Eye (tissue), 1 donor: ENCODE results near the gene SLC9A6.
"Not testable (repeated sequence)": the region's sequence is repeated elsewhere in the genome, so short reads cannot be mapped to it uniquely, and the experiment has no call there.

Experiments used
- DNase-seq: peaks from one replicate; pipeline ENCODE4 v3.0.0-alpha.2; 2015

Gene SLC9A6

DNA sequence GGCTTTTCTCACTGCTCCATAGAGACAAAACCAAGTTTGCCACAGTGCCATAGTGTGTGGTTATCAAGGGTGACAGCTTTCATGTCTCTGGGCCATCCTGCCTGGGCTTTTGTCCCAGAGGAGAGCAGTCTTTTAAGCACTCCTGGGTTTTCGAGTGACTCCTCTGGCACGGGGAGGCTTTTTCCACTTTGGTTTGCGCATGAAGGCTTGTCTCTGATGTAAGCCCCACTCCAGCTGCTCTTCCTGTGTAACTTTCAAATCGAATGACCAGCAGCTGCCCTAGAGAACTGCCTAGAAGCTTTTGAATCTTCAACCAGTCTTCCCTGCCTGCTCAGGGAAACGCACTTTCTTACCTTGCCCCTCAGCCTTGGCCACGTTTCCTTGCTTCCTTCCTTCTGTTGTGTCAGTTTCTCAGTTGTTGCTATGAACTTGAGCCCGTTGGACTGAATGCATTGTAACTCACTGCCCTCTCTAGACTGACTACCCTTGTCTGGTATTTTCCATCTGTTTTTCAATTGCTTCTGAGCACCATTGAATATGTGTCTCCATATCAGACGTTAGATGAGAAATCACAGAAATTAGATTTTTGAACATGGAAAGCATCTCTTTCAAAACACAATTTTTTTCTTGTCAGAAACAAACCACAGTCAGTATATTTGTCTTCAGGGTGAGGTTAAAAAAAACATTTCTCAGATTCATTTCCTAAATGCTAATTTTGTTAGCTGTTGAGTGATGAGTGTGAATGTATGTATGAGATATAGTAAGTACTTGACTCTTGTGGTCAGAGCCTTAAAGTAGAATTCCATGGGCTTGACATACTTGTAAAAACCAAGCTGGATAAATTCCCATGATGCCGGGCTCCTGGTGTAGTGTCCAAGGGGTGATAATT is 45.3 kb downstream of the SLC9A6 start:
- DNase-seq: no peak

DNA sequence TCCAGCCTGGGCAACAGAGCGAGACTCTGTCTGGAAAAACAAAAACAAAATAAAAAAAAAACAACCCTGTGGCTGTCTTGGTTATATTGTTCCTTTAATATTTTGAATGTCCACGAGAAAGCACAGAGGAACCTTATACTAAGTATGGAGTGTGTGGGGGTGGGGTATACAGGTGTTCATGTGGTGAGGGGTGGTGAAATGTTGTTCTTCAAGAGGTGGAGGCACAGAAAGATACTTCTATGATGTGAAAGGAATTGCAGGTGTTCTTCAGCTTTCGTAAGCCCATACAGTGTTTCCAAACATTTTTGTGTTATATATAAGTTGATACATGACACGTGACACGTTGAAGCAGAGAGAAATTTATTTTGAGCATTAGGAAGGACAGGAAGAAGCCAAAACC is 46.4 kb downstream of the SLC9A6 start:
- DNase-seq: no peak

DNA sequence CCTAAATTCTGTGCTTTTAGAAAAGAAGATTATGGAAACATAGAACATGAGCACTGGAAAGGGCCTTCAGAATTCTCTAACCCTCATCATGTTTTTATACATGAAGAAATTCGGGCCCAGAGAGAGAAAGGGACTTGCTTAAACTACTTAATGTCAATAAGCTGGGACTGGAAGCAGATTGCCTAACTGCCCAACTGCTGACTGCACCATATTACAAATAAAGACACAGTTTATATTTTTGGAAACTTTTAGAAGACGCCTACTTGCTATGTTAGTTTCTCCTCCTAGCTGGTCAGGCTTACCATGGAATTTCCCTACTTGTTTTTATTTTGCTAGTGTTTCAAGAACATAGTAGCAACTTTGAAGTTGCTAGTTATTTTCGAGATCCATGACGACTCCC is 47.1 kb downstream of the SLC9A6 start:
- DNase-seq: no peak

DNA sequence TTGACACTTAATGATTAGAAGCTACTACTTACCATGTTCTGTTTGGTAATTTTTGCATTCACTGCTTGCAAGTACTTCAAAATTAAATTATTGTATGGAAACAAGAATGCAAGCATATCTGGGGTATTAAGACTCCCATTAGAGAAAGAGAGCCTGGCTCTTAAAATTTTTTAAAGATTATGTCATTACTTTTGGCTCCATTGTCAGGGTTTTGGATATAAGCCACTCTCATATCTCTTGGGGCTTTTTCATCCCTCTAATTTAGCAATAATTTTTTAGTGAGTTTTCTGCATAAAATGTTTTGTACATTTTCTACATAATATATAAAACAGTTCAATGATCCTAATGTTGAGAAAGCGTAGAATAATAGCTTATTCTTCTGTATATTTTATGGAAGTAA is 49.4 kb downstream of the SLC9A6 start:
- no peak for DNase-seq

DNA sequence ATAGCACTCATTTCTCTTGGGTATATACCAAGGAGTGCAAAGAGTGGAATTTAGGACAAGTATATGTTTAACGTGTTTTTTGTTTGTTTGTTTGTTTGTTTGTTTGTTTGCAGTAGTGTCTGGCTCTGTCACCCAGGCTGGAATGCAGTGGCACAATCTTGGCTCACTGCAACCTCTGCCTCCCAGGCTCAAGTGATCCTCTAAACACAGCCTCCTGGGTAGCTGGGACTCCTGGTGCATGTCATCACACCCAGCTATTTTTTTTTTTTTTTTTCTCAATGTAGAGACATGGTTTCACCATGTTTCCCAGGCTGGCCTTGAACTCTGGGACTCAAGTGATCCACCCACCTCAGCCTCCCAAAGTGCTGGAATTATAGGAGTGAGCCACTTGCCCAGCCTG is 50.4 kb downstream of the SLC9A6 start:
- no peak for DNase-seq

DNA sequence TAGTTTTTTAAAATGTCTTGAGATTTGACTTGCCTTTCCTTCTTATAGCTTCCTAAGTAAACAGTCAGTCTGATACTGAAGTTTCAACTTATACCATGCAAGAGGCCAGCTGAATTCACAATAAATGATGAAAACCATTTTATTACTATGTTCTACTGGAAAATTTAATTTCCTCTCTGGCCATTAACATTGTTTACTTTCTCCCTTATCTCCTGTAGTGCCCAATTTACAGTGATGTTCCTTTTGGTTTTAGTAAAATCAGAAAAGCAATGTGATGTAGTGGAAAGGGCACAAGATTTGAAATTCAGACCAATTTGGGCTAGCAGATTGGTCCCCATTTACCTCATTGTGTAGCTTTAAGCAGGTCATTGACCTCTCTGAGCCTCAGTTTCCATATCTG is 54.2 kb downstream of the SLC9A6 start:
- no peak for DNase-seq

DNA sequence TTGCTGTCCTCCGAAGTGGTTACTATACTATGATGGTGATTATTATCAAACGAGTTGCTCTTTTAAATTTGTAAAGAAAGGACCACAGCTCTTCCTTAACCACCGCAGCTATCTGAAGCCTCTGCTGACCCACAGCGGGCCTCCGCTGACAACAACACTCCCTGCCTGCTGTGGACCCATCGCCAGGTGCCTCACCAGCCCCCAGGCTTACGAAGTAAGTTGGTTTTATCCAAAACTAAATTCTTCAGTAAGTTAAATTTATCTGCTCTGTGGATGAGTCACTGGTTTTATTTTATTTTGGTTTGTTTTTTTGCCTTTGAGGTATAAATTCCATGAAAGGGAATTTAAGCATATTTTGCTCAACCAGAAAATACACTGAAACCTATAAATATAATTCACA is 54.7 kb downstream of the SLC9A6 start:
- no peak for DNase-seq

DNA sequence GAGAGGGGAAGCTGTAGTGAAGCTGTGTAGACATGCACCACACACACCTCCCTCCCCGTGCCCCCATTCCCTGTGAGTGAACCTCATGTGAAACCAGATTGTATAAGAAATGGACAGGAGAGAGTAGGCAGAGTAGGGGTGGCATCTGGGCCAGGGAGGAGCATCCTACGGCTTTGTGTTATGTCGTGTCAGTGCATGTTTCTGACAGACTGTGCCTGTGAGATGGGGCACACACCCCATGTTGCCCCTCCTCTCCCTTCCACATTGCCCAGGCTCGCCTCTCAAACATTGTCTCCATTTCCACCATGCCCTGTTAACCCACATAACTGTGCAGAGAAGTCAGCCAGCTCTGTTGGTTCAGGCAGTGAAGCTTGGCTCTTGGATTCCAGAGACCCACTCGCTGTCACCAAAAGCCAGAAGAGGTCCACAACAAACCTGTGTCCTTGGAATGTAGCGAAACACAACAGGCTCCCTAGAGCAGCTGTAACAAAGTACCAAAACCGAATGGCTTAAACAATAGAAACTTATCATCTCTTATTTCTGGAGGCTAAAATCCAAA is 56.1 kb downstream of the SLC9A6 start:
- no peak for DNase-seq

DNA sequence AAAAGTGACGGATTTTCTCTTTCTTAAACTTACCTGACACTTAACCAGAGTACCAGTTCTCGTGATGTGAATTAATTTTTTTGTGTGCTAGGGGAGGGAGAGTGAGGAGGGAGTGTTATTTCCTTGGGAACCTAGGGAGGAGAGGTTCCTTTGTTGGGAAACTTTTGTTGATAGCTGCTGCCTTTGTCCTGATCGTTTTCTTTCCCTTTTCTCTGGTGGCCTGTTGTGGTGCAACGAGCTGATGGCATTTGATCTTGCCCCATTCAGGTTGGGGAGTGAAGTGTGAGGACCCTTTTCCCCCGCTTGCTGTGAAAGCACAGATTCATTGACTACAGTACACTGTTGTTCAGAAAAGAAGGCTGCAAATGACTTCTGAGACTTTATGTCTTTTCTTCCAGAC is 59.8 kb downstream of the SLC9A6 start:
- no peak for DNase-seq

DNA sequence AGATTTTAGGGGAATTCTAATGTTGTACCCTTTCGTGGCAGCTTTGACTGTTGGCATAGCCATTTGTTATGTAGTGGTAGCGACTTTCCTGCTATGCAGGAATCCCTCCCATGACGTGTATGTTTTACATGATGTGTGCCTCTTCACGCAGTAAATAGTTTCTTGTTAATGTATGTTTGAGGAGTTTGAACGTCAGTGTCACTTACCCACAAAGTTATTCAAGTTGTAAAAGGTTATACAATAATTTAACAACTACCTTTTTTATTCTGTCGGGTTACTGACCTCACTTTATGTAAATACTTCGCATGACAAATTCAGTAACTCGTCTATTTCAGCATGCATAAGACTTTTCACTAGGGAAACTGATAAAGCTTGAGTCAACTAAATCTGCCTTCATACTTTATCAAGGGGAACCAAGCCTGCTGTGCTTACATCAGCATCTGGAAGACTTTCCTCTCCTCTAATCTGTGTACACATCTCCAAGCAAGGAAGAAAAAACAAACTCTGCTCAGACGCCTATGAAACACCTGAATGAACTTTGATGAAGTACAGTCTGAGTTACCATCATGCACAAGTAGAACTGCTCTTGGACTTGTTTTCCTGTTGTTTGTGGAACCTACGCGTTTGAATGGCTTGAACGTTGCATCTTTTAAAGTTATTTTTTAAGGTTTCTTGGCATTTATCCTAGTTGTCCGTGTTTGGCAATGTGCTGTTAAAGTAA is 61.2 kb downstream of the SLC9A6 start:
- DNase-seq: no peak

DNA sequence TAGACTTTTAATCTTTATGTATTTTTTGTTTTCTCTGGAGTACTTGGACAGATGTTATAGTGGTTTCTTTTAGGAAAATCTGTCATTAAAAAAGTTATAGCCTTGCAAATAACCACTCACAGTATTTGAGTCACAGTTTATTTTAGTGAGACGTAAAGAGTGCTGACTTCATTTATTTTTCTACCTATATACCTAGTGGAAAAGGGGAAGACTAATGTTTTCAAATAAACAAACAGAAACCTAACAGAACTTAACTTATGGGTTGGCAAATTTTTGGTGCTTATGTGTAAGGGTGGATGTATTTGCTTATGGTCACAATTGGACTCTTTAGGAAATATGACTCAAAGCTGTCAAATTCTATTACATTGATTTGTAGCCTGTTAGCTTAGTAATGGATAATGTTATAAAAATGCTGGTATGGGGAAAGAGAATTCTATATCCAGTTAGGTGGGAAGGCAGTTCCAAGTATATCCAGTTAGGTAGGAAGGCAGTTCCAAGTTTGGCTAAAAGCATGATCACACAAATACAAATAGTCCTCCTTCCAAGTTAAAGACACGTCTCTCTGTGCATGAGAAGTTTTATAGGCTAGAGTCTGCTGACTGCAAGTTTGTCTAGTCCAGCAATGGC is 61.9 kb downstream of the SLC9A6 start:
- no peak for DNase-seq

DNA sequence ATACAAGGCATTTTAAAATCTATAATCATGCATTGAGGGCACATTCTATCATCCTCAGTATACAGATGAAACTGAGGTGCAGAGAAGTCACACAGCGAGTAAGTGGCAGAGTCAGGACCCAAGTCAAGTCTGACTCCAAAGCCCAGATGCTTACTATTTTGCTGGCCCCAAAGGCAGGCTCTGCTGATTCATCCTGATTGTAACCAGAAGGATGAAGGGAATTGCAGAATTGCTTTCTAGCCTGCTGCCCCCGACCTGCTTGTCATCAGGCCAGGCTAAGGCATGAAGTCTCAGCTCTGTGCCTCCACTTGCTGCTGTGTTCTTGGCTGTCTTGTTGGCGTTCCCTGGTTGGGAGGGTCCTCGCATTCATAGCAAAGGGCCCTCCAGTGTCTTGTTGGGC is 62.7 kb downstream of the SLC9A6 start:
- DNase-seq: no peak

DNA sequence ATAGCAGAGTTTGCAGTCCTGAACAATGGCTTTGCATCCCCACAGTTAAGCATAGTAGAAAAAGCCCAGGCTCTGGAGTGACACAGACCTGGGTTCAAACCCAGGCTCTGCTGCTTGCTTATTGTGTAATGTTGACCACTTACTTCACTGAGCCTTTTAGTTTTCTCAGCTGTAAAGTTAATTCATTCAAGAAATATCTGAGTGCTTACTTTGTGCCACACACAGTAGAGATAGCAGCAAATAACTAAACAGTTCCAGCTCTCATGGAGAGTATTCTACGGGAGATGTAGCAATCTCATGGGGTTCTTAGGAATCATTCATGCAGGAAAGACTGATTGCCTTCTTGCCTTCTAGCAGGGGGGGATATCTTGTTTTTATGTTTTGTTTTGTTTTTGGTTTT is 63.2 kb downstream of the SLC9A6 start:
- DNase-seq: no peak

DNA sequence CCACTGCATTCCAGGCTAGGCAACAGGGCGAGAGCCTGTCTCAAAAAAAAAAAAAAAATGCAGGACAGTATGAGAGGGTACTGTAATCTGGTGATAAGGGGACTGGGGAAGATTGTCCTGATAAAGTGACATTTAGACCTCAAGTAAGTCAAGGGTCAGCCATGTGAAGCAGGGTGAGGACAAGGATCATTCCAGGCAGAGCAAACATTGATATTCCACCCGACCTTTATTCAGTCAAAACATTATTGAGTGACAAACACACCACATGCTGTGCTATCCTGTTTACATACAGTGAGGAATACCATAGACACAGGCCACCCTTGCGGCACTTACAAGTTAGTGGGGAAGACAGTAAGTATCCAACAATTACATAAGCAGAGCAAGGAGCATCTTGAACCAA is 64.4 kb downstream of the SLC9A6 start:
- DNase-seq: no peak

DNA sequence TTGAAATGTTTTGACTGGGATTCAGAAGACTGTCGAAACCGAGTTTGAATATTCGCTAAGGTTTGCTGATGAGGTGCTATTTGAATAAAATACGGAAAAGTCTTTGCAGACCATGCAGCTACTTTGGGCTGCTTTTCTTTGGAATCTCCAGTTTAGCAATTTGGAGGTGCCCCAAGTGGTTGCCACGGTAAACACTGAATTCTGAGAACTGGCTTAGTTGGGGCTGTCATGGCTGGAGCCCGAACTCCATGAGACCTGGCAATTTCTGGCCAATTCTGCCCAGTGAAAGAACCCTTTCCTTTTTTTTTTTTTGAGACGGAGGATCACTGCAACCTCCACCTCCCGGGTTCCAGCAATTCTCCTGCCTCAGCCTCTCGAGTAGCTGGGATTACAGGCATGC is 65.6 kb downstream of the SLC9A6 start:
- not testable (repeated sequence) for DNase-seq

DNA sequence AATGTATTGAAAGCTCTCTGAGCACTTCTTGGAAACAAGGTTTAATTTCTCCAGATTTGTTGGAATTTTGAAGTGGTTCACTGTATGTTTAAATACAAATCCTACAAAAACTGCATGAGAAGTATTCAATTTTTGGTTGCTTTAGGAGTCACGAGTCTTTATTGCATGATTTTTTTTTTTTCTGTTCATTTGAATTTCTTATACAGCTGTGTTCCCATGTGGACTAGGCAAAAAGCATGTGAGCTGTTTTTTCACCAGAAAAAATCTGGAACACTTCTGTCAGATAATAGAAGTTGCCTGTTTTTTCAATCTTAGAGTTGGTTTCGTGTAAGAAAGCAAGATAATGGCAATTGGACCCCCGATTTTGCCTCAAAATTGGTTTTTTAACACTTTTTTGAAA is 66.4 kb downstream of the SLC9A6 start:
- DNase-seq: no peak

DNA sequence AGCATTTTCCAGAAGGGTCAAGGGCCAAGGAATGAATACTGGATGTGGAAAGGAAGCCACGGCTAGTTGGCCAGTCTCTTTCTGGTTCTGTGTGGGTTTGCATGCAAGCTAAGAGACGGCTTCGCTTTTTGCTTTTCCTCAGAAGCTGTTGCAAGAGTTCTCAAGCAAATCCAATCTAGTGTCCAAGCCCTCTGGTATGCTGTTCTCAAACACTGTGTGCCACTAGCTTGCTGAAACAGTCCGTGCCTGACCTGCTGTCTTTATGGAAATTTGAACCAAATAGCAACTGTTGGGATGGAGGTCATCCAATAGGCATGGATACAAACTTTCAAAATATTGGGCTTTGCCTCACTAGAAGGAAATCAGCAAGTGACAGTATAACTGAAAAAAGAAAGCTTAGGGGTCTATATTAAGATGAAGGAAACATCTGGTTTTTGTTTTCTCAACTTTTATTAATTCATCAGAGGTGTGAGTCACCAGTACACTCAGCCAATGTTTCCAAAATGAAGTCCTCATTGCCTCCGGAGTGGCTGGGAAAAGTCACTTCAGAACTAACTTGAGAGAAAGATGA is 70.5 kb downstream of the SLC9A6 start:
- peak; percentile 26 for DNase-seq

DNA sequence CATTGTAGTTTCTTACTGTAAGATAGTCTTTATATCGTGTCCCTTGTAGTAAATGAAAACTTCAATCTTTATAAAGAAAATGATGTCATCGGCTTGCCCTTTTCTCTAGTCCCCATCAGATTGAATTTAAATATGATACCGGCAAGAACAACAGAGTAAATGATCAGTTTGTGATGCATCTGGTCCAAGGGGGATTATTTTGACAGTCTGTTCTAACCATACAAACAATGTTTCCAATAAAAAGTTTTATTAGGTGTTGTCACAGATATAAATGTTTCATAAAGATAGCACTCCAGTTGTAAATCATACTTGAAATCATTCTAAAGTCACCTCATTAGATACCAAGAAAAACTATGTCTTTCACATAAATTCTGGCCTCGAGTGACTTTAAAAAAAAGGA is 72.3 kb downstream of the SLC9A6 start:
- no peak for DNase-seq

DNA sequence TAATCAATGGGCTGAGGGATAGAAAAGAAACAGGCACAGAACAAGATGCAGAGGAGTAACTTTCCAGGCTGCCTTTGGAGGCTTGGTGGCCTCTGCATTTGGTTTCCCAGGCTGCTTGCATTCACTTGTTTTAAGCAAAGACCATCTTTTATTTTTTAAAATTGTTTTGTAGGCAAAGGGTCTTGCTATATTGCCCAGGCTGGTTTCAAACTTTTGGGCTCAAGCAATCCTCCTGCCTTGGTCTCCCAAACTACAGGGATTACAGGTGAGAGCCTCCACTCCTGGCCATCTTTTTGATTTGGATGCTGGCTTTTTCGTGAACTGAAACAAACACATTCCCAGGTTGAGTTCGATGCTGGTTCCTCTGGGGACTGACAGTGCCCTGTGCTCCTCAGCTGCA is 74.1 kb downstream of the SLC9A6 start:
- no peak for DNase-seq

DNA sequence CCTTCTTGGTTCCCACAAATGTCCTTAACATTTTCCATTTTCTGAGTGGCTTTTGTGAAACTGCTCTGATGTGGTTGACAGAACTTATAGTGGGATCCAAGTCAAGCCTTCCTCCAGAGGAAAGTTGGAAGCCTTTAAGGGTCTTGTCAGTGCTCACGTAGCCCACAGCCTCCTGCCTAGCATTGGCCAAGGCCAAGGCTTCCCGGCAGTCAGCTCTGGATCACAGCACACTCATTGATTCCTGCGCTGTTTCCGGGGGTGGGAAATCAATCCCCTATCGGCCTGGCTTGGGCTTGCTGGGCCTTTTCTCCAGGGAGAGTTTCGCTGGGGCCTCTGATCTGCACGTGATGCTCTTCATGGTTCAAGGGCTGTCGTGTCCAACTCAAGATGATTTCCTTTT is 76.1 kb downstream of the SLC9A6 start:
- no peak for DNase-seq

DNA sequence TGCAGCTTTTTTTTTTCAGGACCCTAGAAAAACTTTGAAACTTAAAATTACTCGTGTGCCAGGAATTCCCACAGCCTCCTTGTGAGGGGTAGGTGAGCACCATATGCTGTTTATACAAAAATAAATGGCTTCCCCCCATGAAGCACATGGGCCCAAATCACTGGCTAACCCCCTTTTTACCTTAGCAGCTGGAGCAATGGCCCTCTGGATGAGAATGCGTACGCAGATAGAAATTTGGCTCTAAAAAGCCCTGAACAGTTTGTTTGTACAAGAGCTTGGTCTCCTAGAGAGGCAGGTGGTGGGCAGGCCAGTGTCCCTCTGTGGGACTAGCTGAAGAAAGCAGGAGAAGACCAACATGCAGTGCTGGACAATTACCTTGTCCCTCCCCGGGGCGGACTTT is 76.5 kb downstream of the SLC9A6 start:
- no peak for DNase-seq

DNA sequence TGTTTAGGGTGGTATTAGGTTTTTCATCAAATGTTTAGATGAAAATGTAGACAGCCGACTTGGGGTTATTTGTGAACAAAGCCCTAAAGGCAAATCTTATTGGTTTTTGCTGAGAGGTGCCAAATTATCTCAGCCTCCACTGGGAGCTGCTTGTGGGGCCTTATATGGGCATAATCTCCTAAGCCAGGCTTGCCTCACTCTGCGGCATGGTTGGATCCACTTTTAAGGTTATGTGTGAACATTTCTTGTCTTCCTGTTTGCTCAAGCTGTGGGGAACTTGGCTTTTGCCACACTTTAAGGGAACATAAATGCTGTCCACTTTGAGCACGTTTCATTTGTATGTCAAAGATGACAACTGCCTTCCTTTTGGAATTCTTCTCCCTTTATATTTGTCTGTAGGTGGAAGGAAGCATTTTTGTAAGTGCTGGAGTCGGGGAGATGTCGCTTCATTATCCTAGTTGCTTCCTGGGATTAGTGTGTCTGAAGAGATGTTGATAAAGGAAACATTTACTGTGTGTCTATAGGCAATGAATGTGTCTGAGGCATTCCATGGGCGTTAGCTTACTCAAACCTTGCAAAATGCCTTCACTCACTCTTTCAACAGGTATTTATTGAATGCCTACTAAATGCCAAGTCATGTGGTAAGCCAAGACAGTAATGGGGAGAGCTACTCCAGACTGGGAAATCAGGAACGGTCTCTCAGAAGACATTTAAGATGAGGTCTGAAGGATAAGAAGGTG is 78.3 kb downstream of the SLC9A6 start:
- no peak for DNase-seq

DNA sequence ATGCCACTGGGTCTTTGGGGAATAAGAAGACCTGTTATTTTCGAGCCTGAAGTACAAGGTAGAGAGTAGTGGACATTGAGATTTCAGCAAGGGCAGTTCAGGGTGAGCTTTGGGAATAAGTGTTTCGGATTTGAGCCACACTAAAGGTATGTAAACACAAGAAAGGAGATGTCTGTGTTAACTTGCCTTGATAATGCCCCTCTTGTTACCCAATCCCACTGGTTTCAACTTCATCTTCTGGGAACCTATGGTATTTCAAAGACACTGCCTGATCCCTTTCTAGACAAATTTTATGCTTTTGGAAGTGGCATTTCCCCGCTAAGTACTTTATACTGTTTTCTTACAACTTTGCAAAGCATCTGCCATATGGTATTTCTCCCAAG is 79.4 kb downstream of the SLC9A6 start:
- DNase-seq: no peak
